ENCODE results near the gene ZNF215.

DNA sequence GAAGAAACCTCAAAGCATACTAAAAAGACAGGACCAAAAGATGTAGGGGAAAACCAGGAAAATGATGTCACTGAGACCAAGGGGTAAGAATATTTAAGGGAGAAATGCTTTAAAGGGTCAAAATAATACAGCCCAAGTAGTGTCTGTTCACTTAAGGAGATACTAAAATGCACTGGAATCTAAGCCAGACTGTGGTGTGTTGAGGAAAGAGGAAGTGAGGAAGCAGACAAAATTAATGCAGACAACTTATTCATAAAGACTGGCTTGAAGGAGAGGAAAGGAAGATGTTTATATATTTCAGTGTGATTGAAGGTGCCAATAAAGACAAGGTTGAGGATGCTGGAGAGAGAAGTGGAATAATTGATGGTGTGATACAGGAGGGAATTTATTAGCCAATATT, 15.7 kb downstream of the ZNF215 start:
- TF ChIP-seq POLR2A (IDR thresholded peaks at IDR 0.05): no peak
- TF ChIP-seq, protein P1, sequence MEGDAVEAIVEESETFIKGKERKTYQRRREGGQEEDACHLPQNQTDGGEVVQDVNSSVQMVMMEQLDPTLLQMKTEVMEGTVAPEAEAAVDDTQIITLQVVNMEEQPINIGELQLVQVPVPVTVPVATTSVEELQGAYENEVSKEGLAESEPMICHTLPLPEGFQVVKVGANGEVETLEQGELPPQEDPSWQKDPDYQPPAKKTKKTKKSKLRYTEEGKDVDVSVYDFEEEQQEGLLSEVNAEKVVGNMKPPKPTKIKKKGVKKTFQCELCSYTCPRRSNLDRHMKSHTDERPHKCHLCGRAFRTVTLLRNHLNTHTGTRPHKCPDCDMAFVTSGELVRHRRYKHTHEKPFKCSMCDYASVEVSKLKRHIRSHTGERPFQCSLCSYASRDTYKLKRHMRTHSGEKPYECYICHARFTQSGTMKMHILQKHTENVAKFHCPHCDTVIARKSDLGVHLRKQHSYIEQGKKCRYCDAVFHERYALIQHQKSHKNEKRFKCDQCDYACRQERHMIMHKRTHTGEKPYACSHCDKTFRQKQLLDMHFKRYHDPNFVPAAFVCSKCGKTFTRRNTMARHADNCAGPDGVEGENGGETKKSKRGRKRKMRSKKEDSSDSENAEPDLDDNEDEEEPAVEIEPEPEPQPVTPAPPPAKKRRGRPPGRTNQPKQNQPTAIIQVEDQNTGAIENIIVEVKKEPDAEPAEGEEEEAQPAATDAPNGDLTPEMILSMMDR (IDR thresholded peaks at IDR 0.05 in 4 of 5, conservative IDR thresholded peaks at IDR 0.05 in 1 of 5): no peak
